KOPT-K1 (cell line): ENCODE results near the gene CNTF.

Source experiments
- H3K27ac ChIP-seq: fragments of 200-600 bp; sonication (generic); 2 replicates; pipeline ENCODE4 v1.5.1; 2016; ENCODE audit warnings: antibody characterized with exemption, mild to moderate bottlenecking, low read depth, low read length; ENCODE audit not compliant: poor library complexity, severe bottlenecking
- H3K36me3 ChIP-seq: fragments of 200-600 bp; sonication (generic); 2 replicates; pipeline ENCODE4 v1.5.1; 2017; ENCODE audit warnings: antibody characterized with exemption, mild to moderate bottlenecking, low read length, moderate library complexity; ENCODE audit not compliant: insufficient read depth
- H3K9me3 ChIP-seq: fragments of 200-600 bp; sonication (generic); 2 replicates; pipeline ENCODE4 v1.5.1; 2017; ENCODE audit warnings: antibody characterized with exemption, low read length, mild to moderate bottlenecking; ENCODE audit not compliant: insufficient read depth, poor library complexity, severe bottlenecking

Gene CNTF

DNA sequence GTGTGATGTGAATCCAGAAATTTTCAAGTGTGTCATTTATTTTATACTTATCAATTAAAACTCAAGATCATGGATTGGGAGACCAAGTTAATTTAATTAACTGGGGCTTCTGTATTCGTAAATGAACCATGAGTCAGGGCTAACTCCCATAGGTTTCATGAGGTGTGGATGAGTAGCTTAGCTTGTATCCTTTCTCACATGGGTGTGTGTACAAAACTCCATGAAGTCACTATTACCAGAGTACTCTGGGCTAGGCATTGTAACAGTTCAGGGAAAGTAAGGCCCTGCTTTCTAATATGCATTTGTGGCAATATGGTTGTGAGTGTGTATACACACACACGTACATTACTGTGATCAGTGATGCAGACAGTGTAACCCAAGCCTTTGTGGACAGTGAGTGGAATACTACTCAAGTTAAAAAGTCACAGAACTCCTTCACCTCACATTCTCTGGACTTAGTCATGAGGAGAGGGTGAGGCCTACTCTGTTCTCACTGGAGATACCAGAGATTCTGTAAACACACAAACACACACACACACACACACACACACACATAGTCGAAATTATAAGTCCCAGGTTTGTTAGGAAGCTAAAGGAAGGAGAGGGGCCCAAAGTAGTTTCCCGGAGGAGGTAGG lies 3.5 kb downstream of the CNTF start:
- no peak overlapping the region for H3K27ac ChIP-seq
- no peaks in the 10 kb centered on the region for H3K9me3 ChIP-seq
- peaks cover 89% of the 10 kb centered on the region for H3K36me3 ChIP-seq

DNA sequence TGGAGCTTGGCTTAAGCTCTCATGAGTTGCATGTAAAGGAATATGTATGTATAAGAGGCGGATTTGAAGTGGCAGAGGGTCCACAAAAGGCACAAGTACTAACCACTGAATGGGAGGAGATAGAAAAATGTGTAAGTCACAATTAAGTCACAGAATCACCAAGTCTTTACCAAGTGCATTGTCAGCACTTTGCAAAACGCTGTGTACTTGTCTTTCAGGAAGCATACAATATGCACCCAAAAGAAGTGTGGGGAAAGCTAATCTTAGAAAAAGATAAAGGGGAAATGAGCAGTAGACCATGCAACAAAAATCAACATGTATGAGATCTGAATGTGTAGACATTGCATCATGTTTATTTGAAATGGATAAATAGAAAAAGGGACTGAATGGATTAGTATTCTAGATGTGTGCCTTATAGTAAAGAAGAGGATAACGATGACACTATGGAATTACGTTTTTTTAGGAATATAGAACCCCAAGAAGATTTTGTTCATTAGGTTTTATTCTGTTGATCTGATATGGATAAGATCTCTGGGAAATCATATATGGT lies 4.5 kb downstream of the CNTF start:
- Histone ChIP-seq H3K9me3 (no peaks in the 10 kb centered on the region), H3K36me3 (peaks cover 79% of the 10 kb centered on the region), H3K27ac (no peak overlapping the region)

DNA sequence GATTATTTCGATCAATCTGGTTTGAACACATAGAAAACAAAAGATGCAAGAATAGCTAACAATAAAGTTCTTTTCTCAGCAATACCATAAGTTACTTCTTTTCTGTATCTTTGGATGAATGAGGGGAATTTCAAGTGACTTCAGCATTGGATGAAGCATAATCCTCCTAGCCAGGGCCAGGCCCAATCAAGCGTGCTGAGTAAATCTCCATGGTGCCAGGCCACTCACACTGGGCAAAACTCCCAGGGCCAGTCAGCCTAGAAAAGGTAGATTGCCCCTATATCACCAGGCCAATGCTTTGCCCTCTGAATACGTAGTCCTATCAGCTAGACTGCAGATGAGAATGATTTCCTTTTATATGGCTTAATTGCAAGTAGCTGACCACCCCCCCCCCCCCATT lies 6.0 kb downstream of the CNTF start:
- no peak overlapping the region for H3K27ac ChIP-seq
- H3K36me3 ChIP-seq: peaks cover 64% of the 10 kb centered on the region
- H3K9me3 ChIP-seq: no peaks in the 10 kb centered on the region

DNA sequence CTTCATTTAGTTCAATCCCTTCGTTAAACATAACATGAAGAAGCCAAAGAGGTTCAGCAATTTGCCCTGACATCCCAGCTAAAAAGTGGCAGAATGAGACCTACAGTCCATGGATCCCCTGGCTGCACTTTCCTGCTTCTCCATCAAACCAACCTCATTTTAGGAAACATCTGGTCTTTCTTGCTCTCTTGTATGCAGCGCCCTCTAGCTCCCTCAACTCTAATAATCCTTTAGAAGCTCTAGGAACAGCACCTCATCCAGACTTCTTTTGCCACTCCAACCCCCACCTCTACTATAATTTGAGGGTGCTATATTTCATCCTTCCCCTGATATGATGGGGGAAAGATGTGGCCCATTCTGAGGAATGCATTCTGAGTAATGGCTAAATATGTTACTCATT lies 7.4 kb downstream of the CNTF start:
- no peaks in the 10 kb centered on the region for H3K9me3 ChIP-seq
- H3K36me3 ChIP-seq: peaks cover 50% of the 10 kb centered on the region
- H3K27ac ChIP-seq: no peak overlapping the region

DNA sequence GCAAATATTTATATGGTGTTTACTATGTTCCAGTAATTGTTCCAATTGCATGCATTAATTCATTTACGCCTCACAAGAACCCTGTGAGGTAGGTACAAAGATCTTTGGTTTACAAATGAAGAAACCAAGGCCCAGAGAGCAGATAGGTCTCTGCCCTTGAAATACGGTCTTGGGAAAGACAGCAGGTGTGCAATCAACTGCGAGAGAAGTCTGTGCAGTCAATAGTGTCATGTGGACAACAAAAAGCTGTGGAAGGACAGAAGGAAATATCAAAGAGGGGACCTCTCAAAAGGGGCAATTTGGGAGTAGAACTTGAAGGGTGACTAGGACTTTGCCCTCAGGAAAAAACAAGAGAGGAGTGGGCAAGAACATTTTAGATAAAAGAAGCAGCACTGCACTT lies 8.9 kb downstream of the CNTF start:
- no peaks in the 10 kb centered on the region for H3K9me3 ChIP-seq
- H3K27ac ChIP-seq: no peak overlapping the region
- H3K36me3 ChIP-seq: peaks cover 35% of the 10 kb centered on the region

DNA sequence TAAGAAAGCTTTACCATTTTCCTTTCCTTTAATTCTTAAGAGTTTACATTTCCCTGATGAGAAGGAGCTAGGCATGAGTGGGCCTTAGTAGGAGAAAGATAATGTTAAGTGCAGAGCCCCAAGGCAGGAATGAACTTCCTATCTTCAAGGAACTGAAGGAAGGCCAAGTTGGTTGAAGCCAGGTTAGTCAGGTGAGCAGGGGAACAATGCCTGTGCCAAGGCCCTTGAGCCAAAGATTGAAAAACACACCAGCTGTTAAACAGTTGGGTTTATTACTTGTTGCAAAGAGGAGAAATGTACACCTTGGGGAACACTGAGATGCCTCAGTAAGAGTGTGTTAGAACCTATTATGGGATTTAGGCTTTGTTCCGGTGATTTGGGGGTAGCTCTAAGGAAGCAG lies 10.0 kb downstream of the CNTF start:
- Histone ChIP-seq H3K27ac (no peak overlapping the region), H3K9me3 (no peaks in the 10 kb centered on the region), H3K36me3 (peaks cover 25% of the 10 kb centered on the region)

DNA sequence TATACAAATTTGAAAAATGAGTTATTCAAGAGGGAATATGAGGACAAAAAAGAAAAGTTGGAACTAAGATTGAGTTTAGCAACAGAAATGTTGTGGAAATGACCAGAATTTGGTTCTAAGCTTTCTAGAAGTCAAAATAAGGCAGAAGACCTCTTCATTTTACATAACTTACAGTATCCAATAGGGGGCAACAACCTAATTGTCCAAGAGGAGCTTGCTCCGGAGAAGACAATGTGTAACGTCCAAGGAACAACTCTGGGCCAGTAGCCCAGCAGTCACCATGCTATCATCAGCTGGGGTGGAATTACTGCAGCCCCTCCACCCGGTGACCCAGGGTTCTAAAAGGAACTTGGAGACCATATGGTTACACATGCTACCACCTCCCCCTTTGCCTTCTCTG lies 14.1 kb downstream of the CNTF start:
- Histone ChIP-seq H3K27ac (no peak overlapping the region), H3K36me3 (no peaks in the 10 kb centered on the region), H3K9me3 (no peaks in the 10 kb centered on the region)

DNA sequence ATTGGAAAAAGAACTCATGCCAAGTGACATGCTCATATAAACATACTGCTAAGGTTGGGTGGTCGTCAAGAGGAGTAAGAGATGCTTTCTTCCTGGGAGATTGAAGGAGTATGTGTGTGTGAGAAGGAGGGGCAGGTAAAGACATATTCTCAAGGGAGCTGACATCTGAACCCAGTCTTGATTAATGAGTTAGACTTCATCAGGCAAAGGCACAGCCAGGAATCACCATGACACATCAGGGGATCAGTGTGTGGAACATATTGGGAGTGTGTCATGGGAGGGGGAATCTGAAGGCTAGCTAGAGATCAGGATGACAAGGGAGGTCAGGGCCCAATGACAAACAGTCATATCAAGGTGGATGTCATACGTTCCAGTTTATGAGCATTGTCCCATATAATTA lies 14.9 kb downstream of the CNTF start:
- H3K36me3 ChIP-seq: no peaks in the 10 kb centered on the region
- no peaks in the 10 kb centered on the region for H3K9me3 ChIP-seq
- no peak overlapping the region for H3K27ac ChIP-seq

DNA sequence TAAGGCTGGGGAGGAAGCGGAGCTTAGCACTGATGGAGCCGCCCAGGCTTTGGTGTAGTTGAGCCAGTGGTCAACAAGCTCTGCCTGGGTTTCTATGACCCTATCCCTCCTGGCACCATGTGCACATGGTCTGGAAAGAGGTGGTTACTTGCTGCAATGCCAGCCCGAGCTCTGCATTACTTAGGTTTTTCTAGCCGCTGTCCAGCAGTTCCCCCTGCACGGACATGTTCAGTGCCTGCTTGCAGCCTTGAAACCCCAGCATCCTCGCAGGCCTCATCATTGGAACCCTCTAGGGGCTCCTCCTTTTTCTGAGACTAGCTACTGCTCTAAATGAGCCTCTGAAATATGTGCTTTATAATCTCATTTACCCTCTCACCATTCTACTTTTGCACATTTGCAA lies 16.6 kb downstream of the CNTF start:
- no peak overlapping the region for H3K27ac ChIP-seq
- H3K9me3 ChIP-seq: no peaks in the 10 kb centered on the region
- no peaks in the 10 kb centered on the region for H3K36me3 ChIP-seq

DNA sequence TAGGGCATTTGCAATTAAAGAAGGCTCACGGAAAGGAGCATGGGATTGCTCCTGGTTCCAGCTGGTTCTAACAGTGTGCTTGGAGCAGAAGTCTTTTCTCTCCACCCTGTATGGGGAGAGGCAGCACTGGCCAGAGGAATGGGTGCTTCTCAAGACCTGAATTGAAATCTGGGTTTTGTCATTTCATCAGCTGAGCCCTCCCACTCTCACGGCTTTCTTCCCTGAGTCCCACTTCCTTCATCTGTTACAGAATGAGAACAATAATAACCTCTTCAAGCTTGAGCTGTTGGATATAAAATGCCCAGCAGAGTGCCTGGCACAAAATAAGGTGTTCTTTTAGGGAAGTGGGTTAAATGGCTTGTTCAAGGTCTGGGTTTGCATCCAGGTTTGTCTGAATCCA lies 17.2 kb downstream of the CNTF start:
- Histone ChIP-seq H3K9me3 (peaks cover 3% of the 10 kb centered on the region), H3K27ac (no peak overlapping the region), H3K36me3 (no peaks in the 10 kb centered on the region)

DNA sequence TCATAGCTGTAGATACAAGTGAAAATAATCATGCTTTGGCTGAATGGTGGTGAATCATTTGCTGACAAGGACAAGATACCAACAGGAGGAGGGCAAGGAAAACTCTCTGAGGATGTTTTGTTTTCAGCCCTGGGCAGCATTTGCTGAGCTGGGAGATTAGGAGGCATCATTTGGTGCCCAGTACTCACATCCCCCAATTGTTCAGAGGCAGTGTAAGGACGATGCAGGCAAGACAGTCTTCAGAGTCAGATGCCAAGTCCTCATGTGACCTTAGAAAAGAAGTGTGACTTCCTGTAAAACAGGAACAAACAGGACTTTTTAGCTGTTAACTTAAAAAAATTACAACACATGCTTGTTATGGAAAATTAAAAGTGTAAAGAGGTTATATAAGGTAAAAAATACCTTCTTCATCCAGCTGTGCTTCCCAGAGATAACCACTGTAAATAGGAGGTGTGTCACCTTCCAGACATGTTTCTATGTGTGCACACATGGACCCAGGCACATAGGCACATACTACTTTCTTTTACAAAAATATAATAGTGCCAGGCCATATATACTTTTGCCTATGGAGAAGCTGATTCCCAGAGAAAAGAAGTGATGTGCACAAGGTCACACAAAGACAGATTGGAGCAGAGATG lies 18.0 kb downstream of the CNTF start:
- no peaks in the 10 kb centered on the region for H3K36me3 ChIP-seq

DNA sequence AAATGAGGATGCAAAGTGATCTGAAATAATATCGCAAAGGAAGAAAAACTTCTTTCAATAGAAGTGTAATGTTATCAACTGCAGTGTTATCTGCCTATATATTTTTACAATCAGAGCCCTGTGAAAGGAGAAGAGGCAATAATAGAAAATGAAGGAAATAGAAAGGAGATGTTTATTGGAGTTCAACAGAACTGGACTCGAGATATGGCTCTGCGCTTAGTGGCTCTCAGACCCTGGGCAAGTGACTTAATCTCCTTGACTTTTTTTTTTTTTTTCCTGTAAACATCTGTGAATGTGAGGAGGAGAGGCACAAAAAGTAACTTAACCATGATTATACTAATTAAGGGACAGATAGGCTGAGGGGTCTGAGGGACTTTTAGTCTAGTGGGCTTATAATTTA lies 18.9 kb downstream of the CNTF start:
- Histone ChIP-seq H3K36me3 (no peaks in the 10 kb centered on the region), H3K9me3 (peaks cover 20% of the 10 kb centered on the region), H3K27ac (no peak overlapping the region)

More for the DNA sequence above, 18.0 kb downstream of the CNTF start:
- H3K27ac ChIP-seq: peak overlapping the region; percentile 13
- H3K9me3 ChIP-seq: peaks cover 11% of the 10 kb centered on the region

DNA sequence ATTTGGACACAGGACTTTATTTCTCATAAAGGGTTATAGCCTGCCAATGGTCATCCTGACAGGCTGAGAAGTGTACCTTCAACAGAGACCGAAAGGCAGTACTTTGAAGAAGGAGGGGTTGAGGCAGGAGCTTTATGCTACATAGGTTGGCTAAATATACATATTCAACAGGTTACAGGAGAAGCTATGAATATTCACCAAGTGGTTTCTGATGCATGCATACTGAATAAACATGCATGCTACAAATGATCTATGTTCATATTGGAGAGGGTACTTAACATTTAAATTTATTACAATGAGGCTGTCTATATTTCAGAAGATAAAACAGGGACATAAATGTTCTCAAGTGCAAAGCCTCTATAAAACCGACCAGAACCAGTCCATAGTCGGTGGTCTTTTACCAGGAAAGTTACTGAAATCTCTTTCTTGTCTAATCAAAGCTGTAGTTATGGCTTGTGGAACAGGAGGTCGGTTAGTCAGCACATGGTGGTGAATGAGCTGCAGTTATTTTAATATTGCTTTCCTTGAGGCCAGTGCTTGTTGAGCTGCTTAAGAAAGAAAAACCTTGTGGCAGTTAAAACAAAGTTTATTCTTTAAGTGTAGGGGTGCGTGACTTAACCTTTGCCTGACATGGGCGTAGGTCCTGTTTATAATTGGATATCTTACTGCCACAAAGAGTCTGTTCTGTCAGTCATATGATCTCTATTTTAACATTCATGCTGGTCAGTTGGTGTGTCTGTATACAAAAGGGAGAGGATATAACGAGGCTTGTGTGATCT lies 19.5 kb downstream of the CNTF start:
- Histone ChIP-seq H3K27ac (no peak overlapping the region), H3K9me3 (peaks cover 24% of the 10 kb centered on the region), H3K36me3 (no peaks in the 10 kb centered on the region)

DNA sequence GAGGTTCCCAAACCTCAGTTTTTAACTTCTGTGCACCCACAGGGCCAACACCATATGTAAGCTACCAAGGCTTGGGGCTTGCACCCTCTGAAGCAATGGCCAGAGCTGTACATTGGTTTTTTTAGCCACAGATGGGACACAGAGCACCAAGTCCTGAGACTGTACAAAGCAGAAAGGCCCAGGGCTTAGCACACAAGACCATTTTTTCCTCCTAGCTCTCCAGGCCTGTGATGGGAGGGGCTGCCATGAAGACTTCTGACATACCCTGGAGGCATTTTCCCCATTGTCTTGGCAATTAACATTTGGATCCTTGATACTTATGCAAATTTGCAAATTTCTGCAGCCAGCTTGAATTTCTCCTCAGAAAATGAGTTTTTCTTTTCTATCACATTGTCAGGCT lies 23.4 kb downstream of the CNTF start:
- no peak overlapping the region for H3K27ac ChIP-seq
- H3K9me3 ChIP-seq: peaks cover 24% of the 10 kb centered on the region
- H3K36me3 ChIP-seq: no peaks in the 10 kb centered on the region

DNA sequence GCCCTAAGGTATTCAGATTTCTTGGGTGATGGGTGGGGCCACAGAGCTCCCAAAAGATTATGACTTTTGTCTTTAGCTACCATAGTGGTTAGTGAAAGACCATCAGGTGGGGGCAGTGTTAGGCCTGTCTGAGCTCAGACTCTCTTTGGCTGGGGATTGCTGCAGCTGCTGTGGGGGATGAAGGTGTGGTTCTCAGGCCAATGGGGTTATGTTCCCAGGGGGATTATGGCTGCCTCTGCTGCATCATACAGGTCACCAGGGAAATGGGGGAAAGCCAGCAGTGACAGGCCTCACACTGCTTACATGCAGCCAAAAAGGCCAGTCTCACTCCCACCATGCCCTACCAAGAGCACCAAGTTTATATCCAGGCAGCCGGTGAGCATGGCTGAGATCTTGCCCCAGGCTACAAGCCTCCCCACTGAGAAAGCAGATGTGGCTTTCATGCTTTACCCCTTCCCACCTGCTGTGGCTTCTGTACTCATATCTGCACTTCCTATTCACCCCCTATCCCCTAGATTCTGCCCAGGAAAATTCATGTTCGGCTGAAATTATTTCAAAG lies 24.8 kb downstream of the CNTF start:
- Histone ChIP-seq H3K36me3 (no peaks in the 10 kb centered on the region), H3K9me3 (peaks cover 24% of the 10 kb centered on the region), H3K27ac (peak overlapping the region; percentile 38)
